Ovary (tissue), 3 donors: ENCODE data around the gene INHBC.

Source experiments
- CTCF ChIP-seq, 3 donors: fragments of 450-650 bp in 2 of 3; fragments of 200-600 bp in 1 of 3; IDR thresholded peaks; one replicate each; pipeline versions ENCODE4 v1.5.1 to v1.8.0; 2016 to 2022; ENCODE audit warnings: antibody characterized with exemption in 3 of 3, mild to moderate bottlenecking in 1 of 3
- EP300 ChIP-seq: sonication (generic); formaldehyde crosslinking; IDR thresholded peaks from one replicate; pipeline ENCODE4 v1.6.1; 2017; ENCODE audit warnings: antibody characterized with exemption
- POLR2A ChIP-seq: fragments of 450-650 bp; IDR thresholded peaks from one replicate; pipeline ENCODE4 v1.6.1; 2017; ENCODE audit warnings: antibody characterized with exemption, mild to moderate bottlenecking, moderate library complexity
- donor health status: DM: no; HTN: no; CAD: no.

GRCh38 chr12:57397441-57397840 is 37.1 kb upstream of the INHBC start:
- no peak for TF ChIP-seq POLR2A
- TF ChIP-seq CTCF (IDR thresholded peaks at IDR 0.05): no peak
- TF ChIP-seq EP300: no peak
